PC-9 (cell line): Measurements from ENCODE around the gene FAH. TPM values are rescaled to one million over a fixed set of nuclear protein-coding genes. Genes with fewer than 3 reads are reported as not detected.

Source experiments
- BruUV-seq: library from RNA; stranded (reverse); fragments of 400-500 nt; replicated peaks from 2 replicates; lab custom pipeline; 2021; lab: Mats Ljungman, UMichigan
- CTCF ChIA-PET: fragments of 300-600 bp; sonication (Branson Sonifier 250); formaldehyde crosslinking; loops from one replicate; lab custom pipeline; 2022; ENCODE audit warnings: antibody characterized with exemption; lab: Charles Lee
- POLR2A ChIA-PET: fragments of 300-600 bp; sonication (Branson Sonifier 250); formaldehyde crosslinking; loops from one replicate; lab custom pipeline; 2022; ENCODE audit warnings: antibody characterized with exemption; ENCODE audit not compliant: unreplicated experiment; lab: Charles Lee
- DNase-seq, 2 experiments: peaks; one replicate each; pipeline versions ENCODE4 v3.0.0 to v3.0.0-alpha.2; 2015 to 2022; ENCODE audit warnings: mixed read lengths in 1 of 2
- H2AFZ ChIP-seq: fragments of 200-600 bp; sonication (generic); 2 replicates; pipeline ENCODE4 v1.8.1; 2017; ENCODE audit warnings: antibody characterized with exemption
- H3F3A ChIP-seq: fragments of 200-600 bp; sonication (generic); 2 replicates; pipeline ENCODE4 v1.8.1; 2017; ENCODE audit warnings: antibody characterized with exemption, mild to moderate bottlenecking, low read depth; ENCODE audit not compliant: insufficient read depth
- H3K27ac ChIP-seq: fragments of 200-600 bp; sonication (generic); 2 replicates; pipeline ENCODE4 v1.6.1; 2016; ENCODE audit warnings: mixed run types
- H3K27me3 ChIP-seq: fragments of 200-600 bp; sonication (generic); 2 replicates; pipeline ENCODE4 v1.6.1; 2016; ENCODE audit warnings: low read depth, mixed run types; ENCODE audit not compliant: insufficient read depth
- H3K36me3 ChIP-seq: fragments of 200-600 bp; sonication (generic); 2 replicates; pipeline ENCODE4 v1.6.1; 2016; ENCODE audit warnings: low read depth, mixed run types
- H3K4me1 ChIP-seq: fragments of 200-600 bp; sonication (generic); replicated peaks from 2 replicates; pipeline ENCODE4 v1.6.1; 2016; ENCODE audit warnings: mixed run types; ENCODE audit not compliant: insufficient read depth
- H3K4me2 ChIP-seq: fragments of 200-600 bp; sonication (generic); 2 replicates; pipeline ENCODE4 v1.6.1; 2017; ENCODE audit warnings: mixed run types
- H3K4me3 ChIP-seq: fragments of 200-600 bp; sonication (generic); 2 replicates; pipeline ENCODE4 v1.6.1; 2016; ENCODE audit warnings: mixed run types
- H3K79me2 ChIP-seq: fragments of 200-600 bp; sonication (generic); 2 replicates; pipeline ENCODE4 v1.6.1; 2017; ENCODE audit warnings: low read depth, mixed run types
- H3K9me2 ChIP-seq: fragments of 200-600 bp; sonication (generic); 2 replicates; pipeline ENCODE4 v1.8.1; 2017; ENCODE audit warnings: mild to moderate bottlenecking; ENCODE audit not compliant: insufficient read depth
- H3K9me3 ChIP-seq: fragments of 200-600 bp; sonication (generic); 2 replicates; pipeline ENCODE4 v1.8.1; 2016; ENCODE audit warnings: low read depth; ENCODE audit not compliant: insufficient read depth
- H4K20me1 ChIP-seq: fragments of 200-600 bp; sonication (generic); 2 replicates; pipeline ENCODE4 v1.8.1; 2017; ENCODE audit not compliant: insufficient read depth
- EZH2 ChIP-seq: fragments of 200-600 bp; sonication (generic); IDR thresholded peaks from 2 replicates; pipeline ENCODE4 v1.8.0; 2017; ENCODE audit warnings: antibody characterized with exemption, low read depth
- intact Hi-C: fragments of 100-400 bp; cut with micrococcal nuclease; formaldehyde crosslinking; loops from one replicate; pipeline ENCODE4 v1.10.0; 2022; ENCODE audit not compliant: unreplicated experiment
- total RNA-seq: library from RNA; stranded (reverse); gene quantifications from 2 replicates; pipeline ENCODE4 v1.2.3, GENCODE V29; 2021
- TF ChIP-seq, protein P1 (sequence below): fragments of 200-600 bp; sonication (generic); conservative IDR thresholded peaks from 2 replicates; pipeline ENCODE4 v1.6.1; 2017; ENCODE audit warnings: mixed run types, antibody characterized with exemption, mild to moderate bottlenecking, moderate library complexity

FAH gene
- total RNA-seq, 1 experiment from 2014 or later, result 75.5 TPM

DNA sequence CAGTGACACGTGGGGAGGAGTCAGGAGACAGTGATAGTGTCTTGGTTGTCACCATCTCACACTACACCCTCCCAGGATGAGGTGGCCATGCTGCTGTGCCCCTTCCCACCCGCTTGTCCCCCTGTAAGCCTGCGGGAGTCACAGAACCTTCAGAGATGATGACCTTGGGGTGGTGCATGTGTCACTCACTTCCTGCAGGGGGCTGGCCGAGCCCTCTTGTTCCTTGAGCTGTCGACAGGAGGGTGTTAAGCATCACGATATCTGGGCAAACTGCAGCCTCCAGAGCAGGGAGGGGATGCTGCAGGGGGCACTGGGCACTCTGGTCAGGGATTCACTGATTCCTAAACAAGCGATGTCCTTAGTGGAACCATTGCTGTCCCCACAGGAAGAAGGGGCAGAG lies 27.7 kb downstream of the FAH start:
- peaks cover 20% of the 10 kb centered on the region for H3K4me1 ChIP-seq
- POLR2A ChIA-PET, result interaction anchor here (0.7 kb wide), 1 partner anchor 27 kb away, joined by 3 read pairs; no protein-coding TSS in a partner anchor
- CTCF ChIA-PET, result no interaction called here

DNA sequence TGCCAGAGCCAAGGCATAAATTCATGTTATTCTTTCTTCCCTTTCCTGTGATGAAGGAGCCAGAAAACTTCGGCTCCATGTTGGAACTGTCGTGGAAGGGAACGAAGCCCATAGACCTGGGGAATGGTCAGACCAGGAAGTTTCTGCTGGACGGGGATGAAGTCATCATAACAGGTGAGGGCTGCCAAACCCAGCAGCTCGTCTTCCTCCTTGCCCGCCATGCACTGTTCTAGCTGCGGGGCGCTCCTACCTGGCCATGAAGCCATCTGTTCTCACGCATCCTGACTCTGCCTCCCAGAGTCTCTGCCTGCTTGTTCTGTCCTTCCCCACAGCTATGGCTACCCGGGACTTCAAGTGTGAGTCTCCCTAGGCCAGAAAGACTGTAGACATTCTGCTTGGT lies 28.2 kb downstream of the FAH start:
- no peak overlapping the region for H3K4me3 ChIP-seq
- H3F3A ChIP-seq, result peaks cover 18% of the 10 kb centered on the region
- H3K4me2 ChIP-seq, result no peak overlapping the region
- intact Hi-C loops, result no loop called here
- CTCF ChIA-PET, result no interaction called here
- H2AFZ ChIP-seq, result no peak overlapping the region
- no peaks in the 10 kb centered on the region for H3K79me2 ChIP-seq
- no peak overlapping the region for H3K27ac ChIP-seq
- no peaks in the 10 kb centered on the region for H3K27me3 ChIP-seq
- DNase-seq, result no peak
- peaks cover 20% of the 10 kb centered on the region for H3K4me1 ChIP-seq
- no peaks in the 10 kb centered on the region for H3K9me2 ChIP-seq
- TF ChIP-seq EZH2, result no peak
- no TSS peak for BruUV-seq
- no peaks in the 10 kb centered on the region for H3K9me3 ChIP-seq
- POLR2A ChIA-PET, result no interaction called here
- H3K36me3 ChIP-seq, result peaks cover 30% of the 10 kb centered on the region
- H4K20me1 ChIP-seq, result no peaks in the 10 kb centered on the region

More for the DNA sequence above, 27.7 kb downstream of the FAH start:
- DNase-seq, result no peak
- H3K9me3 ChIP-seq, result no peaks in the 10 kb centered on the region
- no peaks in the 10 kb centered on the region for H3K9me2 ChIP-seq
- peaks cover 18% of the 10 kb centered on the region for H3F3A ChIP-seq
- no peaks in the 10 kb centered on the region for H3K27me3 ChIP-seq
- no peak overlapping the region for H3K4me3 ChIP-seq
- H2AFZ ChIP-seq, result no peak overlapping the region
- H4K20me1 ChIP-seq, result no peaks in the 10 kb centered on the region
- no peak overlapping the region for H3K4me2 ChIP-seq
- H3K27ac ChIP-seq, result no peak overlapping the region
- no peak for TF ChIP-seq EZH2
- TF ChIP-seq, protein P1, sequence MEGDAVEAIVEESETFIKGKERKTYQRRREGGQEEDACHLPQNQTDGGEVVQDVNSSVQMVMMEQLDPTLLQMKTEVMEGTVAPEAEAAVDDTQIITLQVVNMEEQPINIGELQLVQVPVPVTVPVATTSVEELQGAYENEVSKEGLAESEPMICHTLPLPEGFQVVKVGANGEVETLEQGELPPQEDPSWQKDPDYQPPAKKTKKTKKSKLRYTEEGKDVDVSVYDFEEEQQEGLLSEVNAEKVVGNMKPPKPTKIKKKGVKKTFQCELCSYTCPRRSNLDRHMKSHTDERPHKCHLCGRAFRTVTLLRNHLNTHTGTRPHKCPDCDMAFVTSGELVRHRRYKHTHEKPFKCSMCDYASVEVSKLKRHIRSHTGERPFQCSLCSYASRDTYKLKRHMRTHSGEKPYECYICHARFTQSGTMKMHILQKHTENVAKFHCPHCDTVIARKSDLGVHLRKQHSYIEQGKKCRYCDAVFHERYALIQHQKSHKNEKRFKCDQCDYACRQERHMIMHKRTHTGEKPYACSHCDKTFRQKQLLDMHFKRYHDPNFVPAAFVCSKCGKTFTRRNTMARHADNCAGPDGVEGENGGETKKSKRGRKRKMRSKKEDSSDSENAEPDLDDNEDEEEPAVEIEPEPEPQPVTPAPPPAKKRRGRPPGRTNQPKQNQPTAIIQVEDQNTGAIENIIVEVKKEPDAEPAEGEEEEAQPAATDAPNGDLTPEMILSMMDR, result no peak
- BruUV-seq, result no TSS peak
- H3K79me2 ChIP-seq, result no peaks in the 10 kb centered on the region
- intact Hi-C loops, result no loop called here
- peaks cover 30% of the 10 kb centered on the region for H3K36me3 ChIP-seq

DNA sequence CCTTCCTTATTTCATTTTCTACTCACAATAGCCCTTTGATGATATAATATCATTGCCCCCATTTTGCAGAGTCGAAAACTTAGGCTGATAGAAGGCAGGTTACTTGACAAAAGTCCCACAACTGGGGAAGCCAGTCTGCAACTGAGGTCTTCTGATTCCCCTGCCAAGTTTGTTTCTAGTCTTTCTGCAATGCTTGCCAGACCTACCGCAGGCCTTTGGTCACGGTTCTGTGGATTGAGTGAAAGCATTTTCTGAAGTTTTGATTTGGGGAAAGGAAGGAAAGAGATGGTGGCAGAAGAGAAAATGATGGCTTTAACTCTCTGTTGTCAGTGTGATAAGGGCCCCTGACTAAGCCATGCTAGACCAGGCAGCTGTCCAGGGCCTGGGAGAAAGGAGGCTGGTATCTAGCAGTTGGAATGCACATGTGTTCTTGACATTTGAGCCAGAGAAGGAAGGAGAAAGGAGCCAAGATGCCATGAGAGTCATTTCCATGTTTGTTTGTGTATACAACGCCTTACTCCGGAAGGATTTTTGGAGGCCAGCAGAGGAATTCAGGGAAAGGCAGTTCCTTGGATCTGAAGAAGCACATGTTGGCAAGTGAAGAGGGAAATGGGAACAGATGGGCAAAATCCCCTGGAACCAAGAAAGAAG lies 29.9 kb downstream of the FAH start:
- H3K9me2 ChIP-seq, result no peaks in the 10 kb centered on the region
- no peaks in the 10 kb centered on the region for H3K27me3 ChIP-seq
- H4K20me1 ChIP-seq, result no peaks in the 10 kb centered on the region
- ChIA-PET POLR2A (no interaction called here), CTCF (no interaction called here)
- no peak overlapping the region for H2AFZ ChIP-seq
- TF ChIP-seq EZH2, result no peak
- TF ChIP-seq, protein P1, result no peak
- no peak overlapping the region for H3K4me2 ChIP-seq
- H3K27ac ChIP-seq, result no peak overlapping the region
- peaks cover 23% of the 10 kb centered on the region for H3K36me3 ChIP-seq
- no peaks in the 10 kb centered on the region for H3K79me2 ChIP-seq
- intact Hi-C loops, result no loop called here
- H3K9me3 ChIP-seq, result no peaks in the 10 kb centered on the region
- peaks cover 20% of the 10 kb centered on the region for H3K4me1 ChIP-seq
- peaks cover 12% of the 10 kb centered on the region for H3F3A ChIP-seq
- no TSS peak for BruUV-seq
- H3K4me3 ChIP-seq, result no peak overlapping the region
- DNase-seq, result no peak

DNA sequence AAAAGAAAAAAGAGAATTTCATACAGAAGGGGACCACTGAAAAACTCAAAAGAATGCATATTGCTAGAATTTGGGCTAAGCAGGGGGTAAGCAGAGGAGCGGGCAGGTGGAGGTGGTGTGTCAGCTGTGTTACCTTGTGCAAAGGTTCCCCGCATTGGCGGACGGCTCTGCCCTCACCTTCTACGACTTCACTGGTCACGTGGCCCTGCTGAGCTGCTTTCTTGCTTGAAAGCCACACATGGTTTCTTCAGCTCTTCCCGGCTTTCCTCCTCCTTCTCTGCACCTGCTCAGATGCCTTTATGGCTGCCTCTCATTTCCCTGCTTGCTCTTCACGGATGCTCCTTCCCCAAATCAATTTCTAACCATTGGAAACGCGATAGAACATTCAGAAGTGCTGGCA lies 30.5 kb downstream of the FAH start:
- intact Hi-C loops, result no loop called here
- H3K27ac ChIP-seq, result no peak overlapping the region
- H3K36me3 ChIP-seq, result peaks cover 20% of the 10 kb centered on the region
- CTCF ChIA-PET, result no interaction called here
- no peaks in the 10 kb centered on the region for H3K27me3 ChIP-seq
- H3K9me3 ChIP-seq, result no peaks in the 10 kb centered on the region
- no peaks in the 10 kb centered on the region for H3K9me2 ChIP-seq
- no peak overlapping the region for H3K4me3 ChIP-seq
- TF ChIP-seq EZH2, result no peak
- TF ChIP-seq, protein P1, result no peak
- no peak overlapping the region for H3K4me2 ChIP-seq
- peaks cover 15% of the 10 kb centered on the region for H3K4me1 ChIP-seq
- POLR2A ChIA-PET, result no interaction called here
- no peak overlapping the region for H2AFZ ChIP-seq
- no peaks in the 10 kb centered on the region for H3K79me2 ChIP-seq
- H4K20me1 ChIP-seq, result no peaks in the 10 kb centered on the region
- no peak for DNase-seq
- BruUV-seq, result no TSS peak
- peaks cover 6% of the 10 kb centered on the region for H3F3A ChIP-seq
